Colonic mucosa (tissue), 4 donors: Measurements from ENCODE around the gene TGFB3. TPM values are rescaled to one million over a fixed set of nuclear protein-coding genes. Genes with fewer than 3 reads are reported as not detected.

Source experiments
- DNase-seq: peaks from one replicate; pipeline ENCODE4 v3.0.0-alpha.2; 2020
- H3K27ac ChIP-seq: fragments of 200-600 bp; one replicate; pipeline ENCODE4 v1.8.0; 2021
- H3K27me3 ChIP-seq: fragments of 200-600 bp; one replicate; pipeline ENCODE4 v1.8.0; 2021
- H3K36me3 ChIP-seq: fragments of 200-600 bp; one replicate; pipeline ENCODE4 v1.8.0; 2021
- H3K4me1 ChIP-seq: fragments of 200-600 bp; one replicate; pipeline ENCODE4 v1.8.0; 2021; ENCODE audit warnings: mild to moderate bottlenecking
- H3K4me3 ChIP-seq: fragments of 200-600 bp; one replicate; pipeline ENCODE4 v1.8.0; 2021
- H3K9ac ChIP-seq, 2 donors: one replicate each; pipeline ENCODE4 v1.7.0; 2013; ENCODE audit warnings: control low read depth in 2 of 2, low read depth in 2 of 2, low read length in 2 of 2
- H3K9me3 ChIP-seq: fragments of 200-600 bp; one replicate; pipeline ENCODE4 v1.8.0; 2021
- intact Hi-C: fragments of 100-400 bp; cut with DNase I; formaldehyde crosslinking; loops from one replicate; pipeline ENCODE4 v1.14.1; 2022
- total RNA-seq, 2 donors: library from RNA; stranded (reverse); fragmentation: NEBNext Ultra II Directional in 1 of 2; extraction: Animal tissue kit (Norgen Biotek cat#: 25700) in 1 of 2; gene quantifications; one replicate each; pipeline ENCODE4 v1.2.1, GENCODE V29; 2021
- TF ChIP-seq, protein P1 (sequence below): fragments of 200-600 bp; IDR thresholded peaks from one replicate; pipeline ENCODE4 v1.8.0; 2022; ENCODE audit warnings: antibody characterized with exemption, mild to moderate bottlenecking
- donor health status: healthy.
- donor health status: DM: no; HTN: no; CAD: no.
- donor health status: DM: no; HTN: no; CAD: no.

Gene TGFB3
- total RNA-seq, 2 donors from 2014 or later: 3.9 to 6.5 TPM

DNA sequence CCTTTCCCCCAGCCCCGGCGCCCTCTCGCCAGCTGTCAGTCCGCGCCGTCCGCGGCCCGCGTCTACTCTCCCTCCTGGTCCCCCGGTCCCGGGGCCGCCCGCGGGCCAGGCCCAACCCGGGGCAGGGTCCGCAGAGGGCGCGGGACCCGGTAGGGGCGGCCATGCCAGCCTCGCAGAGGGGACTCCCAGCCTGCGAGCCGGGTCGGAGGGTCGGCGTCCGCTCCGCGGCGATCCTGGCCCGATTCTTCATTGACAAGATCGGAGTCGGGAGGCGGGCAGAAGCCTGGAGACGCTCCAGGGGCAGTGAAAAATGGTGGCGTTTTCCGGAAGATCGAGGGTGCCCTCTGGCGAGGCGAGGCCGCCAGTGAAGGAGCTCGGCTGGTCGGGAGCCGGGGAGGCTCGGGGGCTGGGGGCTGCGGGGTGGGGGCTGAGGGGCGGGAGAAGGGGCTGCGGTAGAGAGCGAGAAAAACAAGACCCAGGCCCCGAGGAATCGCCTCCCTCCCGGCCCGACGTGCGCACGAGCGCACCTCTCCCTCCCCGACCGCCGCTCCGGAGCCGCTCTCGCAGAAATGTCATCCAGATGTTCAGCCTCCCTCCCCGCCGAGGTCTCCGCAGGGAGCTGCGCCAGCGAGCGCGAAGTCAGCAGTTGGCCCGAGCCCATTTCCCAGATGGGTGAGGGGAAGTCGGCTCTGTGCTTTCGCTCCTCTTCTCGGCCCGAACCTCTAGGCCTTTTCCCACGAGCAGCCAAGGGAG, 647 bp upstream of the TGFB3 start:
- no peaks in the 10 kb centered on the region for H3K36me3 ChIP-seq
- intact Hi-C loops: loop anchor here (2.0 to 5.0 kb wide), 3 partner anchors 185 to 405 kb away; partner anchors contain the start of gene FLVCR2
- peak overlapping the region; percentile 70 to 81 for H3K9ac ChIP-seq
- H3K4me1 ChIP-seq: peaks cover 10% of the 10 kb centered on the region
- H3K27me3 ChIP-seq: no peaks in the 10 kb centered on the region
- H3K9me3 ChIP-seq: no peaks in the 10 kb centered on the region
- peak overlapping the region; percentile 86 for H3K27ac ChIP-seq
- TF ChIP-seq, protein P1, sequence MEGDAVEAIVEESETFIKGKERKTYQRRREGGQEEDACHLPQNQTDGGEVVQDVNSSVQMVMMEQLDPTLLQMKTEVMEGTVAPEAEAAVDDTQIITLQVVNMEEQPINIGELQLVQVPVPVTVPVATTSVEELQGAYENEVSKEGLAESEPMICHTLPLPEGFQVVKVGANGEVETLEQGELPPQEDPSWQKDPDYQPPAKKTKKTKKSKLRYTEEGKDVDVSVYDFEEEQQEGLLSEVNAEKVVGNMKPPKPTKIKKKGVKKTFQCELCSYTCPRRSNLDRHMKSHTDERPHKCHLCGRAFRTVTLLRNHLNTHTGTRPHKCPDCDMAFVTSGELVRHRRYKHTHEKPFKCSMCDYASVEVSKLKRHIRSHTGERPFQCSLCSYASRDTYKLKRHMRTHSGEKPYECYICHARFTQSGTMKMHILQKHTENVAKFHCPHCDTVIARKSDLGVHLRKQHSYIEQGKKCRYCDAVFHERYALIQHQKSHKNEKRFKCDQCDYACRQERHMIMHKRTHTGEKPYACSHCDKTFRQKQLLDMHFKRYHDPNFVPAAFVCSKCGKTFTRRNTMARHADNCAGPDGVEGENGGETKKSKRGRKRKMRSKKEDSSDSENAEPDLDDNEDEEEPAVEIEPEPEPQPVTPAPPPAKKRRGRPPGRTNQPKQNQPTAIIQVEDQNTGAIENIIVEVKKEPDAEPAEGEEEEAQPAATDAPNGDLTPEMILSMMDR: peak; percentile 44
- peak; percentile 88 for DNase-seq
- H3K4me3 ChIP-seq: peak overlapping the region; percentile 83

DNA sequence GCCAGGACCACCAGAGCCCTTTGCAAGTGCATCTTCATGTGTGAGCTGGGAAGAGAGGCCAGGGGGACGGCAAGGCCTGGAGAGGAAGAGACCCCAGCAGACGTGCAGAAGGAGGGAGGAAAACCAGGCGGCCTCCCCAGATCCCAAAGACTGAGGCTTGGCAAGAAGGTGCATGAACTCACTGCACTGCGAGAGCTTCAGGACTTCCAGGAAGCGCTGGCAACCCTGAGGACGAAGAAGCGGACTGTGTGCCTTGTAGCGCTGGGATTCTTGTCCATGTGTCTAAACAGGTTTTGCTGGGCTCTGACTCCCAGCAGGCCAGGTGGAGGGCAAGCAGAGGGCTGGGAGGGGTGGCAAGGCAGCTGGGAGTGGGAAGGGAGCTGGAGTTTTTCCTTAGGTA, 939 bp downstream of the TGFB3 start:
- intact Hi-C loops: loop anchor here (2.0 to 5.0 kb wide), 3 partner anchors 74 to 404 kb away; partner anchors contain the start of gene FLVCR2
- H3K9ac ChIP-seq: peak overlapping the region in 1 of 2 donors; percentile 81
- no peaks in the 10 kb centered on the region for H3K27me3 ChIP-seq
- H3K27ac ChIP-seq: peak overlapping the region; percentile 86
- peak overlapping the region; percentile 83 for H3K4me3 ChIP-seq
- H3K9me3 ChIP-seq: no peaks in the 10 kb centered on the region
- H3K36me3 ChIP-seq: no peaks in the 10 kb centered on the region
- peaks cover 10% of the 10 kb centered on the region for H3K4me1 ChIP-seq
- DNase-seq: no peak
- TF ChIP-seq, protein P1: no peak

DNA sequence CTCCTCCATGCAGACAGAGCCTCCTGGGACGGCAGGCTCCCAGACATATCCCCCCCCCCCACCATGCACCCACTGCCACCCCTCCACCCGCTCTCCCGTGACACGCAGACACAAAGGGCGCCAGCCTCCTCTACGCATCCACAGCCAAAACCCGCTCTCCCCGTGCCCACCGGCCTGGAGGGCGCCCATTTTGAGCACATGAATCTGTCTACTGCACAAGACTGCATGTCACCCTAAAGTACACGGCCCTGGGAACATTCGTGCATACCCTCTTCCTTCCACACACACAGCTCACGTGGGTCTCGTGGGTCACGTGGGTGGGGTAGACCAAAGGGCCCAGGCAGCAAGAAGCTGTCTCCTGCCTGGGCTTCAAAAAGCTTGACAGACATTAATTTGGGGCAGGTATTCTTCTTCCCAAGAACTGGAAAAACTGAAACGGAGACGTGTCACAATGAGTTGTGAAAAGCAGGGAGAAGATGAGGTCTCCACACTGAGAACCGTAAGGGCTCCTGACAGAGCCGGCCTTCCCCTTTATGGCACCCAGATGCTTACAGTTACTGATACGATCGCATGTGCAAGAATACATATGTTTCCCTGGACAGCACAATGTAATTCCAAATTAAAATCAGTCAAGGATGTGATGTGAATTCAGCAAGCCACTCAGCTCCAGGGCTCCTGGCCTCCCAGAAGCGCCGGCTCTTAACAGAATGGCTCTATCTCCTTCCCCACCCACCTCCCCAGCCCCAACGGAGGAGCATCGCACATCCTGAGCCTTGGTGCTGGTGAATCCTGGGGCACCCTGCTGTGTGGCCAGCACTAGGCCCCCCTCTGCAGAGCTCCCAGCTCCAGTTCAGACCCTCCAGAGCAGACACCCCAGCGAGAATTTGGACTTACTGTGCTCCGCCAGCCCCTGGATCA, 1.9 kb downstream of the TGFB3 start:
- H3K9me3 ChIP-seq: no peaks in the 10 kb centered on the region
- DNase-seq: no peak
- H3K27ac ChIP-seq: no peak overlapping the region
- H3K9ac ChIP-seq: peak overlapping the region in 1 of 2 donors; percentile 27
- intact Hi-C loops: loop anchor here (2.0 to 5.0 kb wide), 3 partner anchors 73 to 403 kb away; partner anchors contain the start of gene FLVCR2
- no peaks in the 10 kb centered on the region for H3K36me3 ChIP-seq
- TF ChIP-seq, protein P1: no peak
- peaks cover 6% of the 10 kb centered on the region for H3K4me1 ChIP-seq
- no peak overlapping the region for H3K4me3 ChIP-seq
- H3K27me3 ChIP-seq: no peaks in the 10 kb centered on the region

GRCh38 chr14:75979071-75979571, 2.7 kb downstream of the TGFB3 start:
- Histone ChIP-seq H3K27ac (no peak overlapping the region), H3K27me3 (no peaks in the 10 kb centered on the region), H3K9me3 (no peaks in the 10 kb centered on the region), H3K9ac (no peak overlapping the region), H3K4me1 (peaks cover 6% of the 10 kb centered on the region), H3K36me3 (no peaks in the 10 kb centered on the region), H3K4me3 (no peak overlapping the region)
- TF ChIP-seq, protein P1: peak; percentile 32
- intact Hi-C loops: no loop called here
- no peak for DNase-seq

DNA sequence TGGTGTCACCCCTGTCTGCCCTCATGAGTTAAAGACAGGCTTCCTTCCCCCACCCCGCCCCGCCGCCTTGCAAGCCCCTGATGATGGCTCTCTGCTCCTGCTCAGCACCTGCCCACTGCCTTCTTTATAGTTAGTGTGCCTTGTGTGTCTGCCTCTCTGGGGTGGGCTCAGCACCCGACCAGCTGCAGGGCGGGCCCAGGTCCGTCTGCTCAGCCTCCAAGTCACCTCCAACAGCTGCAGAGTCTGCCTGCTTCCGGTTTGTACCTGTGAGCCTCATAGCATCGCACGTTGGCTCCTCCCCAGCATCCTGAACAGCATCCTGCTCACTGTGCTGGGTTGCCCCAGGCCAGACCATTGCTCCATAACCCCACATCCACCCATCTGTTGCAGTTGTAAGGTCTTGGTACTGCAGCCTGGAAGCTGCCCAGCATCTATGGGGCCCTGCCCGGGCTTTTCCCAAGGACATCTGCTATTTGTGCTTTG, 3.5 kb downstream of the TGFB3 start:
- no peaks in the 10 kb centered on the region for H3K36me3 ChIP-seq
- no peak overlapping the region for H3K4me3 ChIP-seq
- TF ChIP-seq, protein P1: no peak
- H3K27me3 ChIP-seq: no peaks in the 10 kb centered on the region
- no peak overlapping the region for H3K9ac ChIP-seq
- intact Hi-C loops: no loop called here
- DNase-seq: no peak
- no peaks in the 10 kb centered on the region for H3K9me3 ChIP-seq
- H3K4me1 ChIP-seq: peaks cover 6% of the 10 kb centered on the region
- no peak overlapping the region for H3K27ac ChIP-seq
